GM12891 (cell line): Measurements from ENCODE around the gene TMEM51.

Experiments used
- DNase-seq: peaks from one replicate; pipeline ENCODE4 v3.0.0; 2011; ENCODE audit warnings: low spot score; ENCODE audit not compliant: insufficient read length
- FAIRE-seq: peaks from 2 replicates; lab custom pipeline; 2011; peaks lifted over from hg19 to GRCh38; lab: Jason Lieb, UNC
- PAX5 ChIP-seq: IDR thresholded peaks from 2 replicates; pipeline ENCODE4 v1.6.1; 2011; ENCODE audit warnings: low read length, moderate library complexity, mild to moderate bottlenecking; ENCODE audit not compliant: insufficient read depth, severe bottlenecking
- POLR2A ChIP-seq: IDR thresholded peaks from 2 replicates; pipeline ENCODE4 v1.6.1; 2011; ENCODE audit warnings: low read depth, low read length, control low read depth
- POLR2AphosphoS5 ChIP-seq: IDR thresholded peaks from 2 replicates; pipeline ENCODE4 v1.6.1; 2011; ENCODE audit warnings: low read depth, low read length, control low read depth
- POU2F2 ChIP-seq: IDR thresholded peaks from 2 replicates; pipeline ENCODE4 v1.6.1; 2011; ENCODE audit warnings: low read depth, mild to moderate bottlenecking, control low read depth, low read length, moderate library complexity
- SPI1 ChIP-seq: IDR thresholded peaks from 2 replicates; pipeline ENCODE4 v1.6.1; 2011; ENCODE audit warnings: low read depth, low read length, control low read depth
- TAF1 ChIP-seq: IDR thresholded peaks from 2 replicates; pipeline ENCODE4 v1.6.1; 2011; ENCODE audit warnings: low read depth, low read length, control low read depth

Gene TMEM51

DNA sequence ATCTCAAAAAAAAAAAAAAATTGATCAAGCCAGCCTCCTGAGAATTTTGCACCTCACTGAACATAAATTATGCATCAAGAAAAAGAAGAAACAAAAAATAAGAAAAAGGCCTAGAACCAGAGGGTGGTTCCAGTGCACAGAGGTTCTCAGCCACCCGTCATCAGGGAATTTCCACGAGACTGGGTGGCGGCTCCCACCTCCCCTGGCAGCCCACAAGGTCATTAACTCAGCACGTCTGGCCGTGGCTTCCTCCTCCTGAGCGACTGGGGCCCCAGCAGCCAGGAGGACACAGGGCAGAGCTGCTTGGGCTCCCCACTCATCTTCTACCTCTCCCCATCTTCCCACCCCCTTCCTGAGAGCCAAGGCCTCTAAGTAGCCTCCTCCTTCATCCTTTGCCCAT lies 15.7 kb upstream of the TMEM51 start:
- no peak for TF ChIP-seq POU2F2
- no peak for TF ChIP-seq TAF1
- no peak for TF ChIP-seq SPI1
- TF ChIP-seq PAX5, result no peak
- TF ChIP-seq POLR2AphosphoS5, result no peak
- no peak for TF ChIP-seq POLR2A

DNA sequence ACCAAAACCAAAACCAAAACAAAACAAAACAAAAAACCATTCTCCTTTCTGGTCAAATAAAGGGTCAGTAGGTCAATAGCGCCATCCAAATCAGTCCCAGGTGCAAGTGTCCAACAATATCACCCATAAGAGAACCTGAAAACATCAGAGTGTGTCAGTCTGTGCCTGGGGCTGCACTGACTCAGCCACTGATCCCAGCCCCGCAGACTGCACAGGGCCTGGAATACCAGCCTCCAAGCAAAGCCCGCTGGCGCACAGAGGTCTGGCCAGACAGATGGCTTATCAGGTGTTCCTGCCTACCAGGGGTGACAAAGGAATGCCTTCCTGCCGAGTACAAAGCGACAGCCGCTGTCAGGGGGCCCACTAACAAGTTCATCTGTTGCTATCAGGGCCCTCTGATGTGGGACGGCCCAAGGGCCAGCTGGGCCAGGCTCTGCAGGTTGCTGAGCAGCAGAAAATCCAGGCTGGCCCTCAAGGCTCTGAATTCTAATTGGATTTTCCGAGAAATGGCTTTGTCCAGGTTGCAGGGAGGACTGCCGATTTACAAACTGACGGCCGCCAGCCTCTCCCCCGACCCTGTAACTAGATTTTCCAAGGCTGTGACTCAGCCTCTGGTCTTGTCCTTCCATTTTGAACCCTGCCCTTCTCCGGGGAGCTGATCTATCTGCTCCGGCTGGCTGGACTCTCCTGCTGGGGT lies 13.7 kb upstream of the TMEM51 start:
- DNase-seq, result no peak
- FAIRE-seq, result no peak
- TF ChIP-seq POLR2A (no peak), POU2F2 (no peak), TAF1 (no peak)

More for the DNA sequence above, 15.7 kb upstream of the TMEM51 start:
- FAIRE-seq (no peak), DNase-seq (no peak)

DNA sequence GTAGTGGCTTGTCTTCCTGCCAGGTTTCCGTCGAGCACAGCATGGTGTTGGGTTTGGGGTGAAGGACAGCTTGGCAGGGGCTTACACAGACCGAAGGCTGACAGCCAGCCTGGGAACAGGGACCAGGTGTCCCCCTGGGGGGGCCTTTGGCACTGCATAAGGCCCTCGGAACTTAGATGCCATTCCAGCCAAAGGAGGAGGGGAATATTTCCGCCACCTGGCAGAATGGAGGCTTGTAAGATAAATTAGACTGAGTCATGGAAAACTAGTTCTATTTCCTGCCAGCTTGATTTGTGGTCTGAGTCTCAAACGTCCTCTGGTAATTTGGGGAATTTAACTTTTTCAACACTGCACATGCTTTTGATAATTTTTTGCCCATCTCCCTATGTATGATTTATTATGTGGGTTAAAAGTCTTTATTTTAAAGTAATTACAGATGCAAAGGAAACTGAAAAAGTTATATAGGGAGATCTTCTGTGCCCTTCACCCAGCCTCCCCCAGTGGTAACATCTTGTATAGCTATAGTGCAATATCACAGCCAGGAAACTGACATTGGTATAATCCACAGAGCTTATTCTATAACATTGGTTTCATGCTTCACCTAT lies 11.5 kb upstream of the TMEM51 start:
- FAIRE-seq, result no peak
- no peak for DNase-seq

DNA sequence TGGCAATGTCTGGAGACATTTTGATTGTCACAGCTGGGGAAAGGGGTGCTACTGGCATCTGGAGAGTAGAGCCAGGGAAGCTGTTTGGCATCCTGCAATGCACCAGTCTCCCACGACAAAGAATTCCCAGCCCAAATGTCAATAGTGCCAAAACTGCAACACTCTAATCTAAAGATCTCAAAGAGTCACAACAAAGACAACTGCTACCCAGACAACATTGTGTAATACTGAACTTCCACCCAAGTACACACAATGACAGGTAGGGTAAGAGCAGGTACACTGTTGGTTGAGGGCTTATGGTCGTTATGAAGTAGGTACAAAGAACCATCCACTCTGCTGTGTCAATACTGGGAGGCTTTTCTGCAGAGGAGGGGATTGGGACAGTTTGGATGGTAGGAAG lies 8.2 kb upstream of the TMEM51 start:
- FAIRE-seq (peak; percentile 45), DNase-seq (no peak)
- TF ChIP-seq POLR2A (no peak), PAX5 (no peak), SPI1 (no peak), POLR2AphosphoS5 (no peak), TAF1 (no peak), POU2F2 (no peak)

More for the DNA sequence above, 11.5 kb upstream of the TMEM51 start:
- no peak for TF ChIP-seq POLR2A
- no peak for TF ChIP-seq POLR2AphosphoS5
- TF ChIP-seq POU2F2, result no peak
- no peak for TF ChIP-seq PAX5
- TF ChIP-seq TAF1, result no peak
- no peak for TF ChIP-seq SPI1

DNA sequence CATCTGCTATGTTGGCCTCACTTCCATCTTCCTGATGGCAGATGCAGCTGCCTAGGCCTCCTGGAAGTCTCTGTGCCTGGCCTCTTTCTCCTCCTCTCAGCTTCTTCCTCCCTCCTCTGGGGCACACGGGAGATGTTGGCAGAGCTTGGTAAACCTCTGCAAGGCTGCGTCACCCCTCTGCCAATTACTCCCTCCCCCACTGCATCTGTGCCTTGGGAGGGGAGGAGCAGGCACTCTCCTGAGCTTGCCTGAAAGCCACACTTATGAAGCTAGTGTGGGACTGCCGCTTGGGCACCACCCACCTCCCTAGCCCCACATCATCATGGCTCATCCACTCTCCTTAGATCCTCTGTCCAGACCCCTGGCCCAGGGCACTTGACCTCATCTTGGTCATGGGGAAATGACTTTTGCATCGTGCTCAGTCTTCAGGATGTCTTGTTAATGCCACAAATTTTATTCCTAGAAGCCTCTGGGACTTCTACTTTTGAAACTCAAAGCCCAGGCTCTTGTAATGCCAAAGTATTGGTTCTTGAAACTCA lies 7.3 kb upstream of the TMEM51 start:
- TF ChIP-seq TAF1 (no peak), SPI1 (no peak), PAX5 (no peak), POLR2A (no peak), POLR2AphosphoS5 (no peak), POU2F2 (no peak)
- DNase-seq (no peak), FAIRE-seq (no peak)

DNA sequence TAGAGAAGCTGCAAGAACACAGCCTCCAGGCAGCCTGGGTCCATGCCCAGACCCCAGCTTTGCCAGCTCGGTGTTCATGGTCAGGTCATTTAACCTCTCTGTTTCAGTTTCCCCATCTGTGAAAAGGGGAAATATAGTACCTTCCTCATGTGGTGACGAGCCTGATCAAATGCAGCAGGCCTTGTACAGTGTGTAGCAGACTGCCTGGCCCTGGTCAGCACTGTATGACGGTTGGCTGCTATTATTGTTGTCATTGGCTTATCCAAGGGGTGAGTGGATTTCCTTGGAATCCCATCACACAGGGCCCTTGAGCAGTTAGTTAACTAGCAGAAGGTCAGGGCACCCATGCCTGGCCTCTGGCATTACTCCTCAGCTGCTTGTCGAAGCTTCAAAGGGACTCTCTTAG lies 6.6 kb upstream of the TMEM51 start:
- DNase-seq (no peak), FAIRE-seq (peak; percentile 68)
- TF ChIP-seq POU2F2 (no peak), PAX5 (no peak), TAF1 (no peak), POLR2AphosphoS5 (no peak), POLR2A (no peak)

DNA sequence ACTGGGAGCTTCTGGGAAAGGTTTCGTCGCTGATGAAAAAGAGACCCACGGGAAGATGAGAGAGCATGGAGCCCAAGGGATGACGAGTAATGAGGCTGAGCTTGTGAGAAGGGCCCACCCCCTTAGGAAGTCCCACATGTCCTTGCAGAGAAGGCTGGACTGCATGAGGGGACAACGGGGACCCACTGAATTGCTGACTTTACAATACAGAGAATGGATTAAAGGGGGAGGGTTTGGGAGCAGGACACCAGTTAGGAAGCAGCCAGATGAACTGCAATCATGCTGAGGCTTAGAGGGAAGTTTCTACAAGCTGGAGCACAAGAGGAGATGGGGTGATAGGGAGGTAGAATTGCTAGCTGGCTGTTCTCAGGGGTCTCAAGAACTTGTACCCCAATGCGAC lies 5.5 kb upstream of the TMEM51 start:
- TF ChIP-seq SPI1, result no peak
- no peak for TF ChIP-seq PAX5
- no peak for TF ChIP-seq POU2F2
- no peak for TF ChIP-seq POLR2AphosphoS5
- no peak for TF ChIP-seq TAF1
- no peak for TF ChIP-seq POLR2A
- FAIRE-seq, result no peak
- no peak for DNase-seq

DNA sequence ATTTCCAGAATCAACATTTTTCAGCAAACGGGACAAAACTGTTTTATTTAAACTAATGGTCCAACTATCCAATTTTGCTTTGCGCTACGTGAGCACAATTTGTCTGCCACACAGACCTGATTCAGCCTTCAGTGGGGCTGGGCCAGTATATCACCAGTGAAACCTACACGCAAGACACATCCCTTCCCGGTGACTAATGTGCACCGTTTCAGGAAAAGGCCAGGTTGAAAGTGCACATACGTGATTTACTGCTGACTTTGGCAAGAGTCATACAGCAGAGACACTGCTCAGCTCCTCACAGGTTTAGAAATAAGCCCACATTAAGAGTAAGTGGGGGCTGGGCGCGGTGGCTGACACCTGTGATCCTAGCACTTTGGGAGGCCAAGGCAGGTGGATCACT lies 5.1 kb upstream of the TMEM51 start:
- DNase-seq, result no peak
- FAIRE-seq, result no peak
- TF ChIP-seq POLR2A (no peak), PAX5 (no peak), SPI1 (no peak), POLR2AphosphoS5 (no peak), TAF1 (no peak), POU2F2 (no peak)

DNA sequence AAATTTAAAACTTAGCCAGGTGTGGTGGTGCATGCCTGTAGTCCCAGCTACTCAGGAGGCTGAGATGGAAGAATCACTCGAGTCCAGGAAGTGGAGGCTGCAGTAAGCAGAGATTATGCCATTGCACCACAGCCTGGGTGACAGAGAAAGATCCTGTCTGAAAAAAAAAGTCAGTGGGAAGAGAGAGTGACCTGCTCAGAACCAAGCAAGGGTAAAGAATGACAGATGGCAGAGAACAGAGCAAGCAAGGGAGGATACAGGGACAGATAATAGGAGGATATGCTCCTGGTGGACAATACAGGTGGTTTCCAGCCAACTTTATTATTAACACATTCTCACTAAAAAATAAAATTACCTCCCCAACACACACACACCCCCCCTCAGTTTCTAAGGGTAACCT lies 4.6 kb upstream of the TMEM51 start:
- TF ChIP-seq SPI1 (no peak), TAF1 (no peak), PAX5 (no peak), POU2F2 (no peak), POLR2A (no peak), POLR2AphosphoS5 (no peak)
- FAIRE-seq (no peak), DNase-seq (no peak)
